T-helper 17 cell (primary cell): ENCODE results near the gene CCL21. TPM values are rescaled to one million over a fixed set of nuclear protein-coding genes. Genes with fewer than 3 reads are reported as not detected.
"Not testable (repeated sequence)": the region's sequence is repeated elsewhere in the genome, so short reads cannot be mapped to it uniquely, and the experiment has no call there.

Experiments used
- ATAC-seq: fragments of 150-1000 bp; cut with Tn5 transposase; 2 replicates; pipeline ENCODE4 v1.10.0; 2021; ENCODE audit warnings: mild to moderate bottlenecking, moderate library complexity
- DNase-seq, 3 donors: peaks; one replicate each; pipeline versions ENCODE4 v3.0.0 to v3.0.0-alpha.2; 2020 to 2021
- H3K9me3 ChIP-seq: one replicate; pipeline ENCODE4 v1.7.0; 2013; ENCODE audit warnings: low read length, mild to moderate bottlenecking; ENCODE audit not compliant: control insufficient read depth, poor library complexity, severe bottlenecking
- H3K27ac Mint-ChIP-seq: one replicate; pipeline ENCODE4 v1.8.0; 2022; ENCODE audit warnings: mild to moderate bottlenecking, moderate library complexity, mixed read lengths
- H3K27me3 Mint-ChIP-seq: one replicate; pipeline ENCODE4 v1.8.0; 2022; ENCODE audit warnings: mixed read lengths
- H3K36me3 Mint-ChIP-seq: one replicate; pipeline ENCODE4 v1.8.0; 2022; ENCODE audit warnings: low read depth, mixed read lengths
- H3K4me1 Mint-ChIP-seq: one replicate; pipeline ENCODE4 v1.8.0; 2022; ENCODE audit warnings: mild to moderate bottlenecking, mixed read lengths
- H3K4me3 Mint-ChIP-seq: one replicate; pipeline ENCODE4 v1.8.0; 2022; ENCODE audit warnings: mild to moderate bottlenecking, moderate library complexity, mixed read lengths
- total RNA-seq, 4 donors: library from RNA in 2 of 4; stranded (reverse) in 2 of 4; gene quantifications; one replicate each; pipeline ENCODE4 v1.2.3 and lab custom pipeline; 2022 to 2026

The CCL21 gene
- total RNA-seq, 2 donors from 2014 or later, result not detected

GRCh38 chr9:34719769-34720025 is 9.8 kb upstream of the CCL21 start:
- H3K36me3 Mint-ChIP-seq, H3K9me3 ChIP-seq, H3K27ac Mint-ChIP-seq, H3K4me1 Mint-ChIP-seq, H3K4me3 Mint-ChIP-seq, ATAC-seq, DNase-seq: not testable (repeated sequence)
- H3K27me3 Mint-ChIP-seq, result peaks cover 25% of the 10 kb centered on the region

GRCh38 chr9:34719021-34719768 is 9.3 kb upstream of the CCL21 start:
- DNase-seq (no peak), ATAC-seq (no peak)
- Mint-ChIP-seq H3K36me3 (peaks cover 5% of the 10 kb centered on the region), H3K27me3 (peaks cover 30% of the 10 kb centered on the region), H3K4me3 (no peak overlapping the region), H3K4me1 (peaks cover 5% of the 10 kb centered on the region), H3K27ac (no peak overlapping the region)
- H3K9me3 ChIP-seq, result no peaks in the 10 kb centered on the region

- no peak for DNase-seq
- H3K27me3 Mint-ChIP-seq, result peaks cover 41% of the 10 kb centered on the region
- no peaks in the 10 kb centered on the region for H3K9me3 ChIP-seq
- no peak overlapping the region for H3K27ac Mint-ChIP-seq
- peaks cover 5% of the 10 kb centered on the region for H3K4me1 Mint-ChIP-seq
- no peak overlapping the region for H3K4me3 Mint-ChIP-seq
- peaks cover 9% of the 10 kb centered on the region for H3K36me3 Mint-ChIP-seq
- ATAC-seq, result no peak
These were observed 8.2 kb upstream of the CCL21 start for GRCh38 chr9:34717996-34718614.

- peaks cover 7% of the 10 kb centered on the region for H3K4me1 Mint-ChIP-seq
- no peaks in the 10 kb centered on the region for H3K9me3 ChIP-seq
These were observed 6.8 kb upstream of the CCL21 start for GRCh38 chr9:34716711-34717110.

GRCh38 chr9:34715639-34716215 is 5.8 kb upstream of the CCL21 start:
- H3K36me3 Mint-ChIP-seq, result peaks cover 9% of the 10 kb centered on the region
- H3K4me3 Mint-ChIP-seq, result no peak overlapping the region
- peaks cover 2% of the 10 kb centered on the region for H3K4me1 Mint-ChIP-seq
- DNase-seq (no peak), ATAC-seq (no peak)
- H3K27me3 Mint-ChIP-seq, result peaks cover 58% of the 10 kb centered on the region
- H3K9me3 ChIP-seq, result no peaks in the 10 kb centered on the region
- no peak overlapping the region for H3K27ac Mint-ChIP-seq

More at GRCh38 chr9:34716711-34717110, 6.8 kb upstream of the CCL21 start:
- no peak overlapping the region for H3K27ac Mint-ChIP-seq
- peaks cover 55% of the 10 kb centered on the region for H3K27me3 Mint-ChIP-seq
- no peak for DNase-seq
- peaks cover 9% of the 10 kb centered on the region for H3K36me3 Mint-ChIP-seq
- ATAC-seq, result no peak
- H3K4me3 Mint-ChIP-seq, result no peak overlapping the region

GRCh38 chr9:34714007-34714406 is 4.1 kb upstream of the CCL21 start:
- no peaks in the 10 kb centered on the region for H3K9me3 ChIP-seq
- peaks cover 58% of the 10 kb centered on the region for H3K27me3 Mint-ChIP-seq
- no peak overlapping the region for H3K27ac Mint-ChIP-seq
- H3K4me1 Mint-ChIP-seq, result peaks cover 2% of the 10 kb centered on the region
- peaks cover 11% of the 10 kb centered on the region for H3K36me3 Mint-ChIP-seq
- no peak for ATAC-seq
- no peak overlapping the region for H3K4me3 Mint-ChIP-seq
- DNase-seq, result no peak

- Mint-ChIP-seq H3K4me1 (peaks cover 2% of the 10 kb centered on the region), H3K36me3 (peaks cover 8% of the 10 kb centered on the region), H3K4me3 (peak overlapping the region; percentile 19), H3K27me3 (peaks cover 48% of the 10 kb centered on the region), H3K27ac (no peak overlapping the region)
- DNase-seq (no peak), ATAC-seq (no peak)
- H3K9me3 ChIP-seq, result no peaks in the 10 kb centered on the region
These were observed 2.2 kb upstream of the CCL21 start for GRCh38 chr9:34712140-34712539.

GRCh38 chr9:34709196-34709978 is 549 bp downstream of the CCL21 start:
- DNase-seq (no peak), ATAC-seq (no peak)
- no peak overlapping the region for H3K4me3 Mint-ChIP-seq
- H3K9me3 ChIP-seq, result no peaks in the 10 kb centered on the region
- H3K27me3 Mint-ChIP-seq, result peaks cover 37% of the 10 kb centered on the region
- peaks cover 2% of the 10 kb centered on the region for H3K4me1 Mint-ChIP-seq
- H3K36me3 Mint-ChIP-seq, result peaks cover 9% of the 10 kb centered on the region
- H3K27ac Mint-ChIP-seq, result no peak overlapping the region

GRCh38 chr9:34707130-34707529 is 2.8 kb downstream of the CCL21 start:
- Mint-ChIP-seq H3K4me1 (peaks cover 2% of the 10 kb centered on the region), H3K36me3 (peaks cover 5% of the 10 kb centered on the region), H3K4me3 (no peak overlapping the region), H3K27me3 (peaks cover 14% of the 10 kb centered on the region), H3K27ac (peak overlapping the region; percentile 32)
- H3K9me3 ChIP-seq, result no peaks in the 10 kb centered on the region
- DNase-seq (no peak), ATAC-seq (no peak)

GRCh38 chr9:34701769-34702736 is 7.9 kb downstream of the CCL21 start:
- Mint-ChIP-seq H3K36me3 (peaks cover 3% of the 10 kb centered on the region), H3K4me1 (peaks cover 8% of the 10 kb centered on the region), H3K27me3 (peaks cover 7% of the 10 kb centered on the region), H3K4me3 (peak overlapping the region; percentile 88), H3K27ac (no peak overlapping the region)
- ATAC-seq (peak; percentile 86), DNase-seq (peak; percentile 65 to 70 (median 66))
- no peaks in the 10 kb centered on the region for H3K9me3 ChIP-seq

- peaks cover 8% of the 10 kb centered on the region for H3K4me1 Mint-ChIP-seq
- H3K27me3 Mint-ChIP-seq, result peaks cover under 1% of the 10 kb centered on the region
- no peak overlapping the region for H3K27ac Mint-ChIP-seq
- ATAC-seq (peak; percentile 87), DNase-seq (peak; percentile 63 to 70 (median 68))
- peak overlapping the region; percentile 88 for H3K4me3 Mint-ChIP-seq
- H3K36me3 Mint-ChIP-seq, result no peaks in the 10 kb centered on the region
- no peaks in the 10 kb centered on the region for H3K9me3 ChIP-seq
These were observed 8.7 kb downstream of the CCL21 start for GRCh38 chr9:34701023-34701768.

GRCh38 chr9:34694811-34695210 is 15.1 kb downstream of the CCL21 start:
- Mint-ChIP-seq H3K4me1 (no peaks in the 10 kb centered on the region), H3K27ac (no peak overlapping the region), H3K4me3 (no peak overlapping the region), H3K36me3 (no peaks in the 10 kb centered on the region), H3K27me3 (peaks cover 21% of the 10 kb centered on the region)
- no peaks in the 10 kb centered on the region for H3K9me3 ChIP-seq
- ATAC-seq (no peak), DNase-seq (no peak)
